GM23338 (cell line): ENCODE measurements around the gene NUDT4.

ENCODE experiments used
- CREB1 ChIP-seq: fragments of 250-450 bp; sonication (Bioruptor Pico); IDR thresholded peaks from 2 replicates; pipeline ENCODE4 v1.5.0; 2020; ENCODE audit warnings: low read depth, mild to moderate bottlenecking, moderate library complexity
- EZH2 ChIP-seq: fragments of 200-600 bp; sonication (generic); IDR thresholded peaks from one replicate; pipeline ENCODE4 v1.8.0; 2017; ENCODE audit warnings: antibody characterized with exemption, mild to moderate bottlenecking, low read depth; ENCODE audit not compliant: unreplicated experiment
- EZH2phosphoT487 ChIP-seq: fragments of 200-600 bp; sonication (generic); IDR thresholded peaks from one replicate; pipeline ENCODE4 v1.8.1; 2018; ENCODE audit warnings: antibody characterized with exemption; ENCODE audit not compliant: unreplicated experiment
- NANOG ChIP-seq: IDR thresholded peaks from 2 replicates; pipeline ENCODE4 v1.6.1; 2016; ENCODE audit warnings: antibody characterized with exemption, borderline replicate concordance
- POLR2AphosphoS5 ChIP-seq: IDR thresholded peaks from 2 replicates; pipeline ENCODE4 v1.6.1; 2016; ENCODE audit warnings: antibody characterized with exemption, low read depth
- ZNF331 ChIP-seq: fragments of 250-450 bp; sonication (Bioruptor Pico); IDR thresholded peaks from 2 replicates; pipeline ENCODE4 v1.5.0; 2020; ENCODE audit warnings: low read depth, mild to moderate bottlenecking, moderate library complexity
- TF ChIP-seq, protein P1 (sequence below), 2 experiments: fragments of 200-600 bp in 1 of 2; sonication (generic) in 1 of 2; conservative IDR thresholded peaks; 2 replicates each; pipeline versions ENCODE4 v1.5.1 to v1.6.1; 2016 to 2017; ENCODE audit warnings: antibody characterized with exemption in 2 of 2, low read depth in 2 of 2, mild to moderate bottlenecking in 2 of 2, moderate library complexity in 1 of 2
- TF ChIP-seq, protein P2 (sequence below): IDR thresholded peaks from one replicate; pipeline ENCODE4 v1.6.1; 2018; ENCODE audit warnings: antibody characterized with exemption; ENCODE audit not compliant: unreplicated experiment
- TF ChIP-seq, protein P3 (sequence below): IDR thresholded peaks from 2 replicates; pipeline ENCODE4 v1.6.1; 2016; ENCODE audit warnings: antibody characterized with exemption

DNA sequence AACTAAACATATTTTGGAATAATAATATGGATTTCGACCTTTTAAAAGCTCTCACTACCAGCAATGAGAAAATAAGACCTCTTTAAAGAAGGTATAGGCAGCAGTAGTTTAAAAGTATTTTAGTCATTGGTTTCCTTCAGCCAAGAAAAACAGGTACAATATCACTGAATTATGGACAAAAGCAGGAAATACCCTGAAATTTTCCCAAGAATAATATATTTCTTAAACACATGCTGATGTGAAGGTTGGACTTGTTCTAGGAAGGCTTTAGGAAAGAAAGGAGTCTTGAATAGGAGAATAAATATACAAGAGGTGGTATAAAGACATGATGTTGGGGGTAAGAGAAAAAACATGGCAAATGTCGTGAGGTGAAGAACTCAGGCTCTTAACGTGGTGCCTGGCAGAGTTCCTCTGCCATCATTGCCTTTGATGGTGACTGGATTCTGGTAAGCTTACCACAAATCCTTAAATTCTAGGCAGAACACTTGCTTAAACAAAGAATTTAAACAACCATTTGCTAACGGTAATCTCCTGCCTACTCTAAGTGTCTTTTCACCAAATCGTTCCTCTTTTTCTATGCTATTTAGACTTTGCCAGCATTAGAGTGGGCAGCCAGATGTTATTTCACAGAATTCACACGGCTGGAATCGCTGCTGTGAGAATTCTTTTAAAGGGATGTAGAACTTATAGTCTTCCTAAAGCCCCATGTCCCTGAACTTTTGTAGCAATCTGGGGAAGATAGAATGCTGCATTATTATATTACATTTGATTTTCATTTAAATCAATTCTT is 11.9 kb upstream of the NUDT4 start:
- TF ChIP-seq, protein P1, sequence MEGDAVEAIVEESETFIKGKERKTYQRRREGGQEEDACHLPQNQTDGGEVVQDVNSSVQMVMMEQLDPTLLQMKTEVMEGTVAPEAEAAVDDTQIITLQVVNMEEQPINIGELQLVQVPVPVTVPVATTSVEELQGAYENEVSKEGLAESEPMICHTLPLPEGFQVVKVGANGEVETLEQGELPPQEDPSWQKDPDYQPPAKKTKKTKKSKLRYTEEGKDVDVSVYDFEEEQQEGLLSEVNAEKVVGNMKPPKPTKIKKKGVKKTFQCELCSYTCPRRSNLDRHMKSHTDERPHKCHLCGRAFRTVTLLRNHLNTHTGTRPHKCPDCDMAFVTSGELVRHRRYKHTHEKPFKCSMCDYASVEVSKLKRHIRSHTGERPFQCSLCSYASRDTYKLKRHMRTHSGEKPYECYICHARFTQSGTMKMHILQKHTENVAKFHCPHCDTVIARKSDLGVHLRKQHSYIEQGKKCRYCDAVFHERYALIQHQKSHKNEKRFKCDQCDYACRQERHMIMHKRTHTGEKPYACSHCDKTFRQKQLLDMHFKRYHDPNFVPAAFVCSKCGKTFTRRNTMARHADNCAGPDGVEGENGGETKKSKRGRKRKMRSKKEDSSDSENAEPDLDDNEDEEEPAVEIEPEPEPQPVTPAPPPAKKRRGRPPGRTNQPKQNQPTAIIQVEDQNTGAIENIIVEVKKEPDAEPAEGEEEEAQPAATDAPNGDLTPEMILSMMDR (conservative IDR thresholded peaks at IDR 0.05; ENCODE audit: low read depth in 2 of 2), result no peak
- TF ChIP-seq EZH2 (no peak), POLR2AphosphoS5 (no peak), EZH2phosphoT487 (no peak), CREB1 (no peak), NANOG (no peak), ZNF331 (CRISPR knock-in tag) (no peak)
- TF ChIP-seq, protein P2, sequence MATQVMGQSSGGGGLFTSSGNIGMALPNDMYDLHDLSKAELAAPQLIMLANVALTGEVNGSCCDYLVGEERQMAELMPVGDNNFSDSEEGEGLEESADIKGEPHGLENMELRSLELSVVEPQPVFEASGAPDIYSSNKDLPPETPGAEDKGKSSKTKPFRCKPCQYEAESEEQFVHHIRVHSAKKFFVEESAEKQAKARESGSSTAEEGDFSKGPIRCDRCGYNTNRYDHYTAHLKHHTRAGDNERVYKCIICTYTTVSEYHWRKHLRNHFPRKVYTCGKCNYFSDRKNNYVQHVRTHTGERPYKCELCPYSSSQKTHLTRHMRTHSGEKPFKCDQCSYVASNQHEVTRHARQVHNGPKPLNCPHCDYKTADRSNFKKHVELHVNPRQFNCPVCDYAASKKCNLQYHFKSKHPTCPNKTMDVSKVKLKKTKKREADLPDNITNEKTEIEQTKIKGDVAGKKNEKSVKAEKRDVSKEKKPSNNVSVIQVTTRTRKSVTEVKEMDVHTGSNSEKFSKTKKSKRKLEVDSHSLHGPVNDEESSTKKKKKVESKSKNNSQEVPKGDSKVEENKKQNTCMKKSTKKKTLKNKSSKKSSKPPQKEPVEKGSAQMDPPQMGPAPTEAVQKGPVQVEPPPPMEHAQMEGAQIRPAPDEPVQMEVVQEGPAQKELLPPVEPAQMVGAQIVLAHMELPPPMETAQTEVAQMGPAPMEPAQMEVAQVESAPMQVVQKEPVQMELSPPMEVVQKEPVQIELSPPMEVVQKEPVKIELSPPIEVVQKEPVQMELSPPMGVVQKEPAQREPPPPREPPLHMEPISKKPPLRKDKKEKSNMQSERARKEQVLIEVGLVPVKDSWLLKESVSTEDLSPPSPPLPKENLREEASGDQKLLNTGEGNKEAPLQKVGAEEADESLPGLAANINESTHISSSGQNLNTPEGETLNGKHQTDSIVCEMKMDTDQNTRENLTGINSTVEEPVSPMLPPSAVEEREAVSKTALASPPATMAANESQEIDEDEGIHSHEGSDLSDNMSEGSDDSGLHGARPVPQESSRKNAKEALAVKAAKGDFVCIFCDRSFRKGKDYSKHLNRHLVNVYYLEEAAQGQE, result no peak
- TF ChIP-seq, protein P3, sequence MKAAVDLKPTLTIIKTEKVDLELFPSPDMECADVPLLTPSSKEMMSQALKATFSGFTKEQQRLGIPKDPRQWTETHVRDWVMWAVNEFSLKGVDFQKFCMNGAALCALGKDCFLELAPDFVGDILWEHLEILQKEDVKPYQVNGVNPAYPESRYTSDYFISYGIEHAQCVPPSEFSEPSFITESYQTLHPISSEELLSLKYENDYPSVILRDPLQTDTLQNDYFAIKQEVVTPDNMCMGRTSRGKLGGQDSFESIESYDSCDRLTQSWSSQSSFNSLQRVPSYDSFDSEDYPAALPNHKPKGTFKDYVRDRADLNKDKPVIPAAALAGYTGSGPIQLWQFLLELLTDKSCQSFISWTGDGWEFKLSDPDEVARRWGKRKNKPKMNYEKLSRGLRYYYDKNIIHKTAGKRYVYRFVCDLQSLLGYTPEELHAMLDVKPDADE, result no peak
